Activated T-helper 2 cell treated with anti-CD3 and anti-CD28 coated beads, Interferon-gamma antibody, Interleukin-2, Interleukin-4, amounts not matched to agents 10 μg/mL and 5 μg/mL and 100 μg/mL, durations not matched to agents 14 hours and 24 hours and 36 hours (primary cell): Measurements from ENCODE around the gene P4HA1. TPM values are rescaled to one million over a fixed set of nuclear protein-coding genes. Genes with fewer than 3 reads are reported as not detected.

Experiments
- DNase-seq: peaks from one replicate; pipeline ENCODE4 v3.0.0; 2021; ENCODE audit warnings: low spot score
- H3K27ac Mint-ChIP-seq: one replicate; pipeline ENCODE4 v1.8.0; 2021; ENCODE audit warnings: mixed read lengths
- H3K27me3 Mint-ChIP-seq: one replicate; pipeline ENCODE4 v1.8.0; 2021; ENCODE audit warnings: low read depth, mixed read lengths
- H3K36me3 Mint-ChIP-seq: one replicate; pipeline ENCODE4 v1.8.0; 2021; ENCODE audit warnings: low read depth, mixed read lengths
- H3K4me1 Mint-ChIP-seq: one replicate; pipeline ENCODE4 v1.8.0; 2021; ENCODE audit warnings: low read depth, mixed read lengths
- H3K4me3 Mint-ChIP-seq: one replicate; pipeline ENCODE4 v1.8.0; 2021; ENCODE audit warnings: low read depth, mild to moderate bottlenecking, moderate library complexity, mixed read lengths
- H3K9me3 Mint-ChIP-seq: one replicate; pipeline ENCODE4 v1.8.0; 2021; ENCODE audit warnings: mixed read lengths
- intact Hi-C: fragments of 100-400 bp; cut with micrococcal nuclease; formaldehyde crosslinking; loops from one replicate; pipeline ENCODE4 v1.15.1; 2023
- total RNA-seq: library from RNA; stranded (reverse); gene quantifications from 2 replicates; pipeline ENCODE4 v1.2.3, GENCODE V29; 2022

Gene P4HA1
- total RNA-seq, 1 donor from 2014 or later = 72.8 TPM

DNA sequence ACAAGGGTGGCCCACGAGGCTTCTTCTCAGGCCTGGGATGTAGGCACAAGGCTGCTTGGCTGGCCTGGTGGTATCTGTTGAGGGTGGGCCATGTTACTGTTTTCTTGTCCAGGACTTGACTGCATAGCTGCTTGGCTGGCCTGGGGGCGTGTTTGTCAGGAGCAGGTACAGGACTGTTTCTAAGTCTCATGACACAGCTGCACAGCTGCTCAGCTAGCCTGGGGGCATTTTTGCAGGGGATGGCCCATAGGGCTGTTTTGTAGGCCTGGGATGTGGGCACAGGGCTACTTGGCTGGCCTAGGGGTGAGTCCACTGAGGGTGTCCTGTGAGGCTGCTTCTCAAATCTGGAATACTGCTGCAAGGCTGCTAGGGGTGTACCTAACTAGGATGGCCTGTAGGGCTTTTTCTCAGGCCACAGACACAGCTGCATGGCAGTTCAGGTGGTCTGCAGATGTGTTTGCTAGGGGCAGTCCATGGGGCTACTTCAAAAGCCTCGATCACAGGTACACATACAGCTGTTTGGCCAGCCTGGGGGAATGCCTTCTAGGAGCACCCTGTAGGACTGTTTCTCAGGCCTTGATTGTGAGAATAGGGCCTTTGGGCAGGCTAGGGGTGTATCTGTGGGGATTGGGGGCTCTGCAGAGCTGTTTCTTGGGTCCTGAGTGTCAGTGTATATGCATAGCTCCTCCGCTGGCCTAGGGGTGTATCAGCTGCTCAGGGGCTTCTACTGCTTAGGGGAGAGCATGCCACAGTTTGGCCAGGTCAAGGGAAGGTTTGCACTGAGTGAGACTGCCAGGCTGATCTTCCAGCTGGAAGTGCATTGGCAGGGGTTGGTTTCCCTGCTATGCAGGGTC, 115.4 kb downstream of the P4HA1 start:
- Mint-ChIP-seq H3K4me3 (no peak overlapping the region), H3K27me3 (no peaks in the 10 kb centered on the region), H3K27ac (no peak overlapping the region), H3K36me3 (no peaks in the 10 kb centered on the region), H3K4me1 (no peaks in the 10 kb centered on the region), H3K9me3 (peaks cover 42% of the 10 kb centered on the region)
- intact Hi-C loops = no loop called here
- DNase-seq = no peak

DNA sequence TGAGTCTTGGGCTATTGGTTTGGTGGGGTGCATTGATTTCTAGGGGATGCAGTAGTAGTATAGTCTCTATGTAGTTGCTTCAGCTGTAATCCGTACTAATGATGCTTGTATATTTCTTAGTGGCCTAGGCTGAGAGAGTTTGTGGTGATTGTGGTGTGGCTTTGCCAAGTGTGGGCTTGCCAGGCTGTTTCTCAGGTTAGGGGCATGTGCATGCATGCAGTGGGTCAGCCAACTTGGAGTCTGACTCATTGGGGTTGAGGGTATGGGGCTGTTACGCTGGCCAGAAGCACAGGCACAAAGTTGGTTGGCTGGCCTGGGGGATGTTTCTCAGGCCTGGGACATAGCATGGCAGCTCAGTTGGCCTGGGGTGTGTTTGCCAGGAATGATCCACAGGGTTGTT, 116.3 kb downstream of the P4HA1 start:
- intact Hi-C loops = no loop called here
- Mint-ChIP-seq H3K36me3 (no peaks in the 10 kb centered on the region), H3K4me3 (no peak overlapping the region), H3K4me1 (no peaks in the 10 kb centered on the region), H3K9me3 (peaks cover 49% of the 10 kb centered on the region), H3K27me3 (no peaks in the 10 kb centered on the region), H3K27ac (no peak overlapping the region)
- DNase-seq = no peak

DNA sequence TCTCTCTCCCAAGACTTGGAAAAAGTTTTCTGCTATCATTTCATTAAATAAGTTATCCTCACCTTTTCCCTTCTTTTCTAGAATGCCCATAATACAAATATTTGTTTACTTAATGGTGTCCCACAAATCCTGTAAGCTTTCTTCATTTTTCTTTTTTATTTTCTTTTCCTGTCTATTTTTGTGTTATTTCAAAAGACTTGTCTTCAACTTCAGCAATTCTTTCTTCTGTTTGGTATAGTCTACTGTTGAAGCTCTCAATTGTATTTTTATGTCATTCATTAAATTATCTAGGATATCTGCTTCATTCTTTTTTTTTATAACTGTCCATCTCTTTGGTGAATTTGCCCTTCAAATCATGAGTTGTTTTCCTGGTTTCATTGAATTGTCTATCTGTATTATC, 117.0 kb downstream of the P4HA1 start:
- H3K4me3 Mint-ChIP-seq = no peak overlapping the region
- H3K9me3 Mint-ChIP-seq = peaks cover 51% of the 10 kb centered on the region
- no peak overlapping the region for H3K27ac Mint-ChIP-seq
- no peak for DNase-seq
- no peaks in the 10 kb centered on the region for H3K4me1 Mint-ChIP-seq
- intact Hi-C loops = no loop called here
- no peaks in the 10 kb centered on the region for H3K36me3 Mint-ChIP-seq
- H3K27me3 Mint-ChIP-seq = peaks cover under 1% of the 10 kb centered on the region

DNA sequence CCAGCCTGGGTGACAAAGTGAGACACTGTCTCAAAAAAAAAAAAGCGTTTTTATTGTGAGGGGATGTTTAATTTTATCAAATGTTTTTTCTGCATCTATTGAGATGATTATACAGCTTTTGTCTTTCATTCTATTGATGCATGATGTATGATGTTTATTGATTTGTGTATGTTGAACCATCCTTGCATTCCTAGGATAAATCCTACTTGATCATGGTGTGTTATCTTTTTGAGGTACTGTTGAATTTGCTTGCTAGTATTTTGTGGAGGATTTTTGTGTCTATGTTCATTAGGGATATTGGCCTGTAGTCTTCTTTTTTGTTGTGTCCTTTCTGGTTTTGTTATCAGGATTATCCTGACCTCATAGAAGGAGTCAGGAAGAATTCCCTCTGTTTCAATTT, 119.8 kb downstream of the P4HA1 start:
- intact Hi-C loops = no loop called here
- Mint-ChIP-seq H3K4me3 (no peak overlapping the region), H3K27ac (no peak overlapping the region), H3K27me3 (peaks cover 1% of the 10 kb centered on the region), H3K9me3 (peaks cover 51% of the 10 kb centered on the region), H3K4me1 (no peaks in the 10 kb centered on the region), H3K36me3 (no peaks in the 10 kb centered on the region)
- DNase-seq = no peak

Other genes with a start within 250 kb of the P4HA1 start
- gene OIT3, start 203.1 kb downstream of the P4HA1 start, total RNA-seq = not detected in 2 replicates
- gene PLA2G12B, start 142.1 kb downstream of the P4HA1 start, total RNA-seq = not detected in 2 replicates
- gene NUDT13, start 13.6 kb upstream of the P4HA1 start, total RNA-seq = 0.76 and 1.0 TPM in 2 replicates
- 35.2 and 37.8 TPM in 2 replicates for gene ECD, start 71.1 kb upstream of the P4HA1 start, total RNA-seq
- gene FAM149B1, start 71.3 kb upstream of the P4HA1 start, total RNA-seq = 13.8 and 14.3 TPM in 2 replicates
- 50.8 and 52.7 TPM in 2 replicates for gene DNAJC9, start 150.4 kb upstream of the P4HA1 start, total RNA-seq
- gene MRPS16, start 155.8 kb upstream of the P4HA1 start, total RNA-seq = 145 and 152 TPM in 2 replicates